Ishikawa (cell line): ENCODE results near the gene WDR72.

Experiments used
- CEBPB ChIP-seq: IDR thresholded peaks from 2 replicates; pipeline ENCODE4 v1.6.1; 2012
- CREB1 ChIP-seq: IDR thresholded peaks from 2 replicates; pipeline ENCODE4 v1.6.1; 2012; ENCODE audit warnings: low read depth
- EGR1 ChIP-seq: IDR thresholded peaks from 2 replicates; pipeline ENCODE4 v1.6.1; 2012
- EP300 ChIP-seq: IDR thresholded peaks from 2 replicates; pipeline ENCODE4 v1.6.1; 2012; ENCODE audit warnings: borderline replicate concordance
- FOXM1 ChIP-seq: IDR thresholded peaks from 2 replicates; pipeline ENCODE4 v1.6.1; 2012; ENCODE audit warnings: low read depth, borderline replicate concordance
- NFIC ChIP-seq: IDR thresholded peaks from 2 replicates; pipeline ENCODE4 v1.6.1; 2012
- RAD21 ChIP-seq: IDR thresholded peaks from 2 replicates; pipeline ENCODE4 v1.6.1; 2012; ENCODE audit warnings: low read depth
- TAF1 ChIP-seq: IDR thresholded peaks from 2 replicates; pipeline ENCODE4 v1.6.1; 2012; ENCODE audit warnings: low read depth, mild to moderate bottlenecking
- TCF12 ChIP-seq: IDR thresholded peaks from 2 replicates; pipeline ENCODE4 v1.6.1; 2012; ENCODE audit warnings: low read depth
- TEAD4 ChIP-seq: IDR thresholded peaks from 2 replicates; pipeline ENCODE4 v1.6.1; 2012
- YY1 ChIP-seq: IDR thresholded peaks from 2 replicates; pipeline ENCODE4 v1.6.1; 2012; ENCODE audit warnings: low read depth
- ZBTB7A ChIP-seq: IDR thresholded peaks from 2 replicates; pipeline ENCODE4 v1.6.1; 2012; ENCODE audit warnings: low read depth
- TF ChIP-seq, protein P1 (sequence below): IDR thresholded peaks from 2 replicates; pipeline ENCODE4 v1.6.1; 2012
- TF ChIP-seq, protein P2 (sequence below): IDR thresholded peaks from 2 replicates; pipeline ENCODE4 v1.6.1; 2012; ENCODE audit warnings: low read depth, mild to moderate bottlenecking
- TF ChIP-seq, protein P3 (sequence below): IDR thresholded peaks from 2 replicates; pipeline ENCODE4 v1.6.1; 2012

The WDR72 gene

DNA sequence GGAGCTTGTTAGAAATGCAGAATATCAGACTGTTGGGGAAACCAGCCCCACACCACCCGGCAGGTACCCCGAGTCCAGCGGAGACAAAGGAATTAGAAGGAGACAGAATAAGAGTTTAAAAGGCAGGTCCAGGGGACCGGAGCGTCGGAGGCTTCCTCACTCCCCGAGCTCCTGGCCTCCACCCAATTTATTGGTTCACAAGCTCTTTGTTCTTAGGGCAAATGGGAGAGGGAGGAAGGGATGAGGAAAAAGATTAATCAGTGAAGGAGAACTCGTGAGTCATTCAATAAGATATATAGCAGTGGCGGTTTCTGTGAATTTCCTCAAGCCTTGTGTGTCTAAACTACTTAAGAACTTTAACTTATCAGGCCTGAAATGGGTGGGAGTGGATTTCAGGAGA, 32.1 kb upstream of the WDR72 start:
- TF ChIP-seq YY1 = no peak
- TF ChIP-seq TCF12 = no peak
- TF ChIP-seq, protein P1, sequence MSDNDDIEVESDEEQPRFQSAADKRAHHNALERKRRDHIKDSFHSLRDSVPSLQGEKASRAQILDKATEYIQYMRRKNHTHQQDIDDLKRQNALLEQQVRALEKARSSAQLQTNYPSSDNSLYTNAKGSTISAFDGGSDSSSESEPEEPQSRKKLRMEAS = no peak
- TF ChIP-seq, protein P2, sequence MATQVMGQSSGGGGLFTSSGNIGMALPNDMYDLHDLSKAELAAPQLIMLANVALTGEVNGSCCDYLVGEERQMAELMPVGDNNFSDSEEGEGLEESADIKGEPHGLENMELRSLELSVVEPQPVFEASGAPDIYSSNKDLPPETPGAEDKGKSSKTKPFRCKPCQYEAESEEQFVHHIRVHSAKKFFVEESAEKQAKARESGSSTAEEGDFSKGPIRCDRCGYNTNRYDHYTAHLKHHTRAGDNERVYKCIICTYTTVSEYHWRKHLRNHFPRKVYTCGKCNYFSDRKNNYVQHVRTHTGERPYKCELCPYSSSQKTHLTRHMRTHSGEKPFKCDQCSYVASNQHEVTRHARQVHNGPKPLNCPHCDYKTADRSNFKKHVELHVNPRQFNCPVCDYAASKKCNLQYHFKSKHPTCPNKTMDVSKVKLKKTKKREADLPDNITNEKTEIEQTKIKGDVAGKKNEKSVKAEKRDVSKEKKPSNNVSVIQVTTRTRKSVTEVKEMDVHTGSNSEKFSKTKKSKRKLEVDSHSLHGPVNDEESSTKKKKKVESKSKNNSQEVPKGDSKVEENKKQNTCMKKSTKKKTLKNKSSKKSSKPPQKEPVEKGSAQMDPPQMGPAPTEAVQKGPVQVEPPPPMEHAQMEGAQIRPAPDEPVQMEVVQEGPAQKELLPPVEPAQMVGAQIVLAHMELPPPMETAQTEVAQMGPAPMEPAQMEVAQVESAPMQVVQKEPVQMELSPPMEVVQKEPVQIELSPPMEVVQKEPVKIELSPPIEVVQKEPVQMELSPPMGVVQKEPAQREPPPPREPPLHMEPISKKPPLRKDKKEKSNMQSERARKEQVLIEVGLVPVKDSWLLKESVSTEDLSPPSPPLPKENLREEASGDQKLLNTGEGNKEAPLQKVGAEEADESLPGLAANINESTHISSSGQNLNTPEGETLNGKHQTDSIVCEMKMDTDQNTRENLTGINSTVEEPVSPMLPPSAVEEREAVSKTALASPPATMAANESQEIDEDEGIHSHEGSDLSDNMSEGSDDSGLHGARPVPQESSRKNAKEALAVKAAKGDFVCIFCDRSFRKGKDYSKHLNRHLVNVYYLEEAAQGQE = no peak
- no peak for TF ChIP-seq EP300
- no peak for TF ChIP-seq ZBTB7A
- no peak for TF ChIP-seq CREB1
- TF ChIP-seq TAF1 = no peak
- no peak for TF ChIP-seq FOXM1
- no peak for TF ChIP-seq EGR1
- TF ChIP-seq RAD21 = no peak
- TF ChIP-seq TEAD4 = no peak
- TF ChIP-seq, protein P3, sequence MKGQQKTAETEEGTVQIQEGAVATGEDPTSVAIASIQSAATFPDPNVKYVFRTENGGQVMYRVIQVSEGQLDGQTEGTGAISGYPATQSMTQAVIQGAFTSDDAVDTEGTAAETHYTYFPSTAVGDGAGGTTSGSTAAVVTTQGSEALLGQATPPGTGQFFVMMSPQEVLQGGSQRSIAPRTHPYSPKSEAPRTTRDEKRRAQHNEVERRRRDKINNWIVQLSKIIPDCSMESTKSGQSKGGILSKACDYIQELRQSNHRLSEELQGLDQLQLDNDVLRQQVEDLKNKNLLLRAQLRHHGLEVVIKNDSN = no peak
- TF ChIP-seq CEBPB = no peak
- TF ChIP-seq NFIC = no peak

DNA sequence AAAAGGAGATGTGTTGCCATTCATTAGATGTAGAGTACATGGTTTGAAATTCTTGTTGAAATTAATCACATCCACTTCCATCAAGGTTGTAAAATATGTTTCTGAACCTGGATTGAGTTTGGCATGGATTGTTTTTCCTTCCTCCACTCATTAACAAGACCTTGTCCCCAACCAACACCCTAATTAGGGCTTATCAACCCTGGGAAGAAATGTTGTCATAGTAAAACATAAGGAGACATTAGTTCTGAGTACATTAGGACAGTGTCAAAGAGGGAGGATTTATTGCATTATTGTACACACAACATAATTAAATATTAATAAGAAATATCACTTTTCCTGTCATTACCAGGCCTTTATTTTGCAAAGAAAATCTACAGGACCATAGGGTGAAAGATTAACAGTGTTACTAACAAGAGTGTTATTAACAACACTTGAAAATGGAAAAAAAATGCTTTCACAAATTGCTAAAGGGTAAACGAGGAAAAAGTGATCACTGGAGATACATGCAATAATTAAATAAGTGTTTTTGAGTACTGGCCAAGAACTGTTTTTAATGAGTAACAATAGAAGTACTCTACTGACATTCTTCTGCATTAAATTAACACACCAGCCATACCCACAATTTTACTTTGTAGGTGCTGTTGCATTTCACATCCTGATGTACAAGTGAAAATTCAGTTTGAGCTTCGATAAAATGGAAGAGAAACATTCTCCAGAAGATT, 30.4 kb upstream of the WDR72 start:
- no peak for TF ChIP-seq RAD21
- TF ChIP-seq, protein P2 = no peak
- TF ChIP-seq NFIC = no peak
- TF ChIP-seq FOXM1 = no peak
- TF ChIP-seq YY1 = no peak
- TF ChIP-seq, protein P1 = no peak
- no peak for TF ChIP-seq TCF12
- no peak for TF ChIP-seq EGR1
- TF ChIP-seq EP300 = no peak
- no peak for TF ChIP-seq TAF1
- no peak for TF ChIP-seq ZBTB7A
- TF ChIP-seq CREB1 = no peak

DNA sequence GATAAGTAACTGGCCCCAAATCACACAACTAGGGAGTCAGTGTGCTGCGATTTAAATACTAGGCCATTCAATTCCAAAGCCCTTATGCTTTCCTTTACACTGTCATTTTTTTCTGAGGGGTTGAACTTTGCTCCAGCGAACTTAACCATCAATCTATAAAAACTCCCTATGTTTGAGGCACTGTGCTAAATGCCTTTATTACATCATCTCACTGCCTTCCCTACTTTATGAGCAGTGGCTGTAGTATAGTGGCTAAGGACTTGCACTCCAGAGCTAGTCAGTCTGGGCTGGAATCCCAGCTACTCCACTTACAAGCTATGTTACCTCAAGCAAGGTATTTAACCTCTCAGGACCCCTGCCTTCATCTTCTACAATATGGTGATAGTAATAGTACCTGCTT, 26.9 kb upstream of the WDR72 start:
- no peak for TF ChIP-seq CREB1
- no peak for TF ChIP-seq YY1
- no peak for TF ChIP-seq EP300
- TF ChIP-seq EGR1 = no peak
- TF ChIP-seq, protein P2 = no peak
- no peak for TF ChIP-seq TEAD4
- no peak for TF ChIP-seq FOXM1
- no peak for TF ChIP-seq CEBPB
- TF ChIP-seq TCF12 = no peak
- TF ChIP-seq, protein P1 = no peak
- TF ChIP-seq ZBTB7A = no peak
- TF ChIP-seq TAF1 = no peak
- TF ChIP-seq RAD21 = no peak
- TF ChIP-seq, protein P3 = no peak
- no peak for TF ChIP-seq NFIC

DNA sequence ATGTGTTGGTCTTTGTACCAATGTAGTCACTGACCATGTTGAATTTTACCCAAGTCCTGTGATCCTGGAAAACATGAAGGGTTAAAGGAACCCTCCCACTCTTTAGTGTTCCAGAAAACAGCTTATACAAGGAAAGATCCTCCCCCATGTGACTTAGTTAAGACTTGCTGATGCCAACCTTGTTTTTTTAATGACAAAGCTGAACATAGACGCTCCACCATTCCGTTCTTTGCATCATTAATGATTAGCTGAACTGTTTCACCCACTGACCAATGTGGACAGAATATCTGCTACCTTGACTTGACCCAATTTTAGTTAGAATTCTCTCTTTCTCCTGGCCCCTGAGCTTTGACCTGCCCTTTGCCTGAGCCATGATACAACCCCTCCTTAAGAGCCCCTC, 3.5 kb upstream of the WDR72 start:
- TF ChIP-seq, protein P2 = no peak
- TF ChIP-seq TEAD4 = no peak
- TF ChIP-seq CEBPB = no peak
- TF ChIP-seq NFIC = no peak
- no peak for TF ChIP-seq ZBTB7A
- TF ChIP-seq EP300 = no peak
- TF ChIP-seq, protein P1 = no peak
- no peak for TF ChIP-seq EGR1
- TF ChIP-seq, protein P3 = no peak
- no peak for TF ChIP-seq YY1
- TF ChIP-seq RAD21 = no peak
- TF ChIP-seq FOXM1 = no peak
